ENCODE data around the gene OSBPL7.
A peak's percentile ranks its signal among the peaks of the same experiment; 100 is the strongest.
"Not testable (repeated sequence)": the region's sequence is repeated elsewhere in the genome, so short reads cannot be mapped to it uniquely, and the experiment has no call there.

OSBPL7 gene

GRCh38 chr17:47804461-47804860, 17.1 kb downstream of the OSBPL7 start:
- DNase-seq = no peak

- DNase-seq = no peak
Measured at GRCh38 chr17:47803751-47804150, 17.8 kb downstream of the OSBPL7 start.

- no peak for DNase-seq
Measured at GRCh38 chr17:47803201-47803600, 18.4 kb downstream of the OSBPL7 start.

- DNase-seq = peak; percentile 26
Measured at GRCh38 chr17:47802341-47803022, 19.1 kb downstream of the OSBPL7 start.

- DNase-seq = no peak
Measured at GRCh38 chr17:47801906-47802305, 19.7 kb downstream of the OSBPL7 start.

- no peak for DNase-seq
Measured at GRCh38 chr17:47801176-47801765, 20.3 kb downstream of the OSBPL7 start.

- DNase-seq = no peak
Measured at GRCh38 chr17:47800686-47801085, 20.9 kb downstream of the OSBPL7 start.

- no peak for DNase-seq
Measured at GRCh38 chr17:47797797-47798196, 23.8 kb downstream of the OSBPL7 start.

- DNase-seq = no peak
Measured at GRCh38 chr17:47792979-47793378, 28.6 kb downstream of the OSBPL7 start.

GRCh38 chr17:47792457-47792856, 29.1 kb downstream of the OSBPL7 start:
- DNase-seq = no peak

- DNase-seq = no peak
Measured at GRCh38 chr17:47791025-47791424, 30.6 kb downstream of the OSBPL7 start.

GRCh38 chr17:47789611-47790561, 31.7 kb downstream of the OSBPL7 start:
- DNase-seq = peak; percentile 31

- DNase-seq = peak; percentile 43
Measured at GRCh38 chr17:47785538-47786123, 36.0 kb downstream of the OSBPL7 start.

GRCh38 chr17:47781397-47781796, 40.2 kb downstream of the OSBPL7 start:
- DNase-seq = no peak

GRCh38 chr17:47778184-47778635, 43.4 kb downstream of the OSBPL7 start:
- DNase-seq = no peak

- DNase-seq = peak; percentile 39
Measured at GRCh38 chr17:47776330-47777197, 45.0 kb downstream of the OSBPL7 start.

GRCh38 chr17:47774987-47775580, 46.5 kb downstream of the OSBPL7 start:
- no peak for DNase-seq

GRCh38 chr17:47774331-47774730, 47.3 kb downstream of the OSBPL7 start:
- DNase-seq = no peak

- not testable (repeated sequence) for DNase-seq
Measured at GRCh38 chr17:47773649-47774048, 47.9 kb downstream of the OSBPL7 start.

GRCh38 chr17:47763913-47764582, 57.5 kb downstream of the OSBPL7 start:
- no peak for DNase-seq

GRCh38 chr17:47762728-47763127, 58.9 kb downstream of the OSBPL7 start:
- no peak for DNase-seq

All from fibroblast of skin of right biceps (primary cell).